ENCODE measurements around the gene ACY1.

The ACY1 gene

GRCh38 chr3:52005571-52005986 lies 22.2 kb downstream of the ACY1 start:
- no peak for DNase-seq (ENCODE audit: low read depth in 2 of 2)

GRCh38 chr3:52006017-52006819 lies 22.9 kb downstream of the ACY1 start:
- DNase-seq (ENCODE audit: low read depth in 2 of 2) = no peak

GRCh38 chr3:52006820-52007133 lies 23.4 kb downstream of the ACY1 start:
- DNase-seq (ENCODE audit: low read depth in 2 of 2) = no peak

- no peak for DNase-seq (ENCODE audit: low read depth in 2 of 2)
These were observed 24.0 kb downstream of the ACY1 start for GRCh38 chr3:52007291-52007690.

GRCh38 chr3:52010431-52010830 lies 27.1 kb downstream of the ACY1 start:
- no peak for DNase-seq (ENCODE audit: low read depth in 2 of 2)

GRCh38 chr3:52012699-52013098 lies 29.4 kb downstream of the ACY1 start:
- no peak for DNase-seq (ENCODE audit: low read depth in 2 of 2)

GRCh38 chr3:52013802-52014598 lies 30.7 kb downstream of the ACY1 start:
- no peak for DNase-seq (ENCODE audit: low read depth in 2 of 2)

GRCh38 chr3:52014613-52015012 lies 31.3 kb downstream of the ACY1 start:
- DNase-seq (ENCODE audit: low read depth in 2 of 2) = no peak

GRCh38 chr3:52015438-52016228 lies 32.3 kb downstream of the ACY1 start:
- no peak for DNase-seq (ENCODE audit: low read depth in 2 of 2)

- DNase-seq (ENCODE audit: low read depth in 2 of 2) = no peak
These were observed 34.3 kb downstream of the ACY1 start for GRCh38 chr3:52017586-52017985.

GRCh38 chr3:52018319-52019000 lies 35.1 kb downstream of the ACY1 start:
- DNase-seq (ENCODE audit: low read depth in 2 of 2) = no peak

GRCh38 chr3:52019352-52020080 lies 36.2 kb downstream of the ACY1 start:
- DNase-seq (ENCODE audit: low read depth in 2 of 2) = no peak

GRCh38 chr3:52020796-52021195 lies 37.5 kb downstream of the ACY1 start:
- DNase-seq (ENCODE audit: low read depth in 2 of 2) = no peak

- DNase-seq (ENCODE audit: low read depth in 2 of 2) = no peak
These were observed 38.3 kb downstream of the ACY1 start for GRCh38 chr3:52021489-52022268.

GRCh38 chr3:52022323-52023100 lies 39.2 kb downstream of the ACY1 start:
- DNase-seq (ENCODE audit: low read depth in 2 of 2) = no peak

- DNase-seq (ENCODE audit: low read depth in 2 of 2) = no peak
These were observed 39.9 kb downstream of the ACY1 start for GRCh38 chr3:52023101-52023770.

GRCh38 chr3:52023860-52024764 lies 40.8 kb downstream of the ACY1 start:
- DNase-seq (ENCODE audit: low read depth in 2 of 2) = no peak
